Nucleus accumbens (tissue), 56 donors: ENCODE data around the gene MLST8.
A peak's percentile ranks its signal among the peaks of the same experiment; 100 is the strongest.

Source experiments
- DNase-seq, 56 donors: peaks; one replicate each; lab custom pipeline; 2025; lab: John Stamatoyannopoulos, UW

The MLST8 gene

DNA sequence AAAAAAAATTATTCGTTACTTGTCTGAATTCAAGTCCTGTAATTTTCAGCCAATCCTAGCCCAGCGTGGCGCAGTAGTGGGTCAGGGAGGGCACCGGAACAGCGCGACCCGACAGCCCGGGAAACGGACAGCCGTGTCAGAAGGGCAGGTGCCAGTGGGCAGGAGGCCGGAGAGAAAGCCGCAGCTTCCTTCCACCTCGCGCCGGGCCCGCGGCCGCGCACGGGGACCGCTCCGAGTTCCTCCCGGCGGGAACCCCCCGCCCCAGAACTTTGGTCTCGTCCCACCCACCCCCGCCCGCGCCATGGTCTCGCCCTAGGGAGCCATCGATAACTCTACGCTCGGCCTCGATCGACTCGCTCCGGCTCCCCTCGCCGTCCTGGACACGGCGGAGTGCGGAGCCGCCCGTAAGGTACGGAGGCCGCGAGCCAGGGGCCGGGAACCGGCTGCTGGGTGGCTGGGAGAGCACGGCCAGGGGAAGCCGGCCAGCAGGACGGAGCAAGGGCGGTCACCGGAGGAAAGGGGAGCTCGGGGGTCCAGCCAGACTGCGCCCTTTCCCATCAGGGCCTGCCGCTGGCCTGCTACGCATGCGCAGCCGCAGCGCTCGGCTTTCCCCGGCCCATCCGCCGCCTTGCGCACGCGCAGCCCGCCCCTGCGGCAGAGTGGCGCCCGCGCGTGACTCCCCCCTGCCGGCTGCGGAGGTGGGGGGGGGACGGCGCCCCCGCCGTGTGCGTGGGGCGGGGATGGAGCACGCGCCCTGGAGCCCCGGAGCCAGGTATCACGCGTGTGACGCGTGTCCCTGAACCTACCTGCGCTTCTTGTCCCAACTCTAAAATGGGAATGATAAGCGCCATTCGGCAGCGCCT lies at the start of gene MLST8:
TSS of gene MLST8 (plus strand) at position 351 of the 863 bp plus-strand sequence. CDS start 632 bp downstream, outside the sequence.
- peak in 55 of 56 donors; percentile 45 to 98 (median 88) for DNase-seq

DNA sequence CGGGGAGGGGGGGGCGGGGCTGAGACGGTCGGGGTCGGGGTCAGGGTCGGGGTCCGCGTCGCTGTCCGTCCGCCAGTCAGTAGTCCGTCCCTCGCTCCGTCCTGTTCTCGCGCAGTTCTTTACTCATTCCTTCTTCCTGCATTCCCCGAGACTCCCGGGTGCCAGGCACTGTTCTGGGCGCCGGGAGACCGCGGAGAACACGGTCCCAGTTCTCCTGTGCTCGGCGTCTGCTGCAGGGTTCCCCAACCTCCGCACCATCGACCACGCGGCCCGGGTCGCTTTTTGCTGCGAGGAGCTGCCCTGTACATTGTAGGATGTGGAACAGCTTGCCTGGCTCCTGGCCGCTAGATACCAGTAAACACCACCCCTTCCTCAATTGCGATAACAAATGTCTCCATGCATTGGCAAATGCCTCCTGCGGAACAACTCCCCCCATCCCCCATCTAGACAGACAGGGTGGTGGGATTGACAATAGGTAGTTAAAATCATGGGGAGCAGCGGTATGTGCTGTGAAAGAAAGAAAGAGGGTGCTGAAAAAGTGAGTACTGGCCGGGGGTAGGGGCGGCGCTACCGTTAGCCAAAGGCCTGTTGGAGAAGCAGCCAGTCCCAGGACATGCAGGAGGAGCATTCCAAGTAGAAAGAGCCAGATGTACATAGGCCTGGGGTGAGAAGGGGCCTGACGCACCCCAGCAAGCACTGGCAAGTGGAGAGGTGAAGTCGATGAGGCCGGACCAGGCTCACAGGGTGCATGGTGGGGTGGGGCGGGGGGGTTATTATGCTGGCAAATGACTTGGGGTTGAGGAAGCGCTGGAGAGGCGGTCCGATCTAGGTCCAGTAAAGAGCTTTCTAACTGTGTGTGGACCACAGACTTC lies 49.0 kb upstream of the MLST8 start:
- DNase-seq = peak in 2 of 56 donors; percentile 14 to 45

DNA sequence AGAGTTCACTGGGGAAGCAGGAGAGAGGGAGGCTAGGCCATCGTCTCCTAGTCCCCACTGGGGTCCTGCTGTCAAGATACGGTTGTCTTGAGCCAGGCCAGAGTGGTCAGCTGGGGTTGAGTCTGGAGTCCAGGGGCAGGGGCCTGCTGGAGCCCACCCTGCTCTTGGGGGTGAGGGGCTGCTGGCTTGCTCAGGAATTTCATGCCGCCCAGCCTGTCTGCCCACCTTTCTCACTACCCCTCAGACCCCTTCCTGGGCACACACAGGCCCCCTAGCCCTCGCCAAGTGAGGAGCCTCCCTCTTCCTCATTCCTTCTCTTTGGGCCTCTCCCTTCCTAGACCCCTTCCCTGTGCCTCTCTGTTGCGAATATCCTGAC lies 48.4 kb upstream of the MLST8 start:
- DNase-seq = no peak

DNA sequence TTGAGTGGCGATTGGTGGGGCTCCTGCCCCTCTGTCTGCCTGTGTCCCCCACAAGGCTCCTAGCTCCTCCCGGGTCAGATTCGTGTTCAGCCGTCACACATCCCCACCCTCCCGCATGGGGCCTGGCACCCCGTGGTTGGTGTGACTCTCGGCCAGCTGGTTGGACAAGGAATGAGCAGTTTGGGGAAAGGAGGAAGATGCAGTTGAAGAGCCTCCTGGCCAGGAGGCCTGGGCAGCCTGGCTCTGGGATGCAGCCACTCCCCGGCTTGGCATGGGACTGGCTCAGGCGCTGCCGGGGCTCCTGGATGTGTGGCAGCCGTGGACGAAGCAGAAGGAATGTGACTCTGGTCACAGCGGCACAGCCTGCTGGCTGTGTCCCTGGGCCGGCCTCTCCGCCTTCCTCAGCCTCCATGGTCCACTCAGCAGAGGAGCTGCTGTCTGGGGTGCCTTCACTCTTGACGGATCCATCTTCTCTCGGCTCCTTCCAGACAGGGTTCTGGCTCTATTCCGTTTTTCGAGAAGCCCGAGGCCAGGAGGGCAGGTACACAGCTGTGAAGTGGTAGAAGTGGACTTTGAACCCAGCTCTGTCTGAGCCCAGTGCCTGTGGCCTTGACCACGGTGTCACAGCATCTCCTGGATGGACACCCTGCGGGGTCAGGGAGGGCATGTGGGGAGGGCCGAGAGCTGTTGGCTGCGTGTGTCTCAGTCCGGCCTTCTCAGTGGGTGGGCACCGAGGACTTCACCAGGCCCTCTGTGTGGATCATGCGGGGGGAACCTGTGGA lies 47.6 kb upstream of the MLST8 start:
- peak in 4 of 56 donors; percentile 11 to 53 (median 22) for DNase-seq

DNA sequence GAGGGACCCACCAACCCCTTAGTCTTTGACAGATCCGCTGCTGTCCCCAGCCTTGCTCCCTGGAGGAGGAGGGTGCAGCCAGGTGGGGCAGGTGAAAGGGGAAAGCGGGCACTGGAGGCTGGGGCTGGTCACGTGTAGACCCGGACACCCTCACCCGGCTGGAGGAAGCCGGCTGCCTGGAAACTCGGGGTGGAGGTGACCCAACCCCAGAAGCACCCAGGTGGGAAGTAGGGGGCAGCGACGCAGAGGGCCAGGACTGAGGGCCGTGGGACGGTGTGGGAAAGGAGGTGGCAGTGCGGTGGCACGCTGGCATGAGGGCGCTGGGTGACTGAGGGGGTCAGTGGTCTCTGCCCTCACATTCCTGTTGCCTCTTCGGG lies 47.0 kb upstream of the MLST8 start:
- DNase-seq = no peak

- DNase-seq = peak in 37 of 56 donors; percentile 18 to 83 (median 60)
Measured at GRCh38 chr16:2159175-2159838, 45.9 kb upstream of the MLST8 start.

GRCh38 chr16:2160915-2161551 lies 44.2 kb upstream of the MLST8 start:
- peak in 1 of 56 donors; percentile 32 for DNase-seq

DNA sequence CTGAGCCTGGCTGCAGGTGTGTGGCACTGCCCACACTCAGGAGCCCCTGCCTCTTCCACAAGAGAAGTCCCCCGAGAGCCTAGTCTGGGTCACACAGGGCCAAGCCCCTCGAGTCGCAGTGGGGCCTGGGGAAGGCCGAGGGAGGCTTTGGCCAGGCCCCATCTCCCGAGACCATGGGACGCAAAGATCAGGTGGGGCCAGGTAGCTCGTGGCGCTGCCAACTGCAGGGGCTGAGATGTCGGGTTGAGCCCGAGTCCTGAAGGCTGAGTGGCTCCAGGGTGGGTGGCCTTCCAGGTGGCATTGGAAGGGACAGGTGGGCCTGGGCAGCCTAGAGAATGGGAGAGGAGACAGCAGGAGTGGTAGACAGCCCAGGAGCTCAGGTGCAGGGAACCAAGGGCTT lies 43.3 kb upstream of the MLST8 start:
- DNase-seq = no peak

DNA sequence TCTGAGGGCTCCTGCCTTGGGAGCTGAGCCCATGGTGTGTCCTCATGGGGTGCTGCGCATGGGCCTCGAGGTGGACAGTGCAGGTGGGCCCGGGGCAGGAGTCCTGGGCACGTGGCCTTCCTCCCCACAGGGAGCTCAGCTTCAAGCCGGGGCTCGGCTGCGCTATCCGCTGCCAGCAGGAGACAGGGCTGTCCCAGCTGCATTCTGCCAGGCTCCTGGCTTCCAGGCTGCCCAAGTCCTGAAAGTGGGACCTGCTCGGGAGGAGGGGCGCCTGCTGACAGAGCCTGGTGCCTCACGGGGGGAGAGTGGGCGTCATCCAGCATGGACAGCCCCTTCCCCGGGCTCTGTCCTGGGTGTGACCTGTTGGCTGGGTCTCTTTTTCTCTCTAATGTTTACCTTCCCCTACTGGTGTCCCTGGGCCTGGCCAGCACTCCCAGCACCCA lies 42.6 kb upstream of the MLST8 start:
- no peak for DNase-seq

DNA sequence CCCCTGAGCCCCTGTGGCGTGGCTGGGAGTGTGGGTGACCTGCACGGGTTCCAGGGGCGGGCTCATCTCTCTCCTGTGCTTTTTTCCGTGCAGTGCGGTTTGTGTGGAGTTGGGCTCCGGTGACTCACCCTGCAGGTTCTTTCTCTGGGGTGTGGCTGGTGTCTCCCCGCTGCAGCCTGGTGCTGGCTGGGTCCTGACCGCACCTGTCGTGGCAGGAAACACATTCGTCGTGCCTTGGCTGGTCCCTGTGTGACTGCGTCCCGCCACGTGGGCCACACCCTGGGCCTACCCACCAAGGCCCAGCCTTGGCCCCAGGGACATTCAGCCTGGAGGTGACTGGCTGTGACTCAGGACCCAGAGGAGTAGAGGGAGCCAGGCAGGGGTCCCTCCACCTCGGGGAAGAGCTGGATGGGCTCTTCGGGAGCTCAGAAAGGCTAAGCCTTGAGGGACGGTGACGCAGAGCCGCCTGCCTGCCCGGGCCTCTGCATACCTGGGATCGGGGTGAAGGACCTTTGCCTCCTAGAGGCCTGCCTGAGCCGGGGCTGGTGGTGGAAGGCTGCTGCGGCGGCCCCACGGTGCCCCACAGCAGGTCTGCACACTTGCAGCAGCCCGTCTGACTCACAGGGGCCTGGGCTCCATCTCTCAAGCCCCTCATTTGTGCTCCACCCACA lies 41.9 kb upstream of the MLST8 start:
- DNase-seq = peak in 12 of 56 donors; percentile 6 to 59 (median 18)

- DNase-seq = no peak
Measured at GRCh38 chr16:2165861-2166260, 39.4 kb upstream of the MLST8 start.

GRCh38 chr16:2166263-2167067 lies 38.8 kb upstream of the MLST8 start:
- no peak for DNase-seq

- no peak for DNase-seq
Measured at GRCh38 chr16:2167068-2167638, 38.1 kb upstream of the MLST8 start.

DNA sequence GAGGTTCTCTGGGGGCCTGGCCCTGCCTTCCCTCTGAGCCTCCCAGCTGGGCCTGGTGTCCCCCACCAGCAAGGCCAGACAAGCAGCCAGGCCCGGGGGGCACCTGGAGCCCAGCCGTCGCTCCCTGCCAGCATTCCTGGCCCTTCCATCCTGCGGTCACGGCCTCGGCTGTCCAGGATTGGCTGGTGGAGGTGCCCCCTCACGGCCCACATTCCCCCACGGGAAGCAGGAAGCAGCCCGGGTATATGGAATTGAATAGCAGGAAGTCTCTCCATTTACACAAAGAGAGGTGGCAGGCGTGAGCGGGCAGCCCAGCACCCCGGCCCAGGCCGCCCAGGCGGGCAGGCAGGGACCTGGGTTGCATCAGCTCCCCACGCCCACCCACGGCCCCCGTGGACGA lies 35.2 kb upstream of the MLST8 start:
- DNase-seq = no peak

DNA sequence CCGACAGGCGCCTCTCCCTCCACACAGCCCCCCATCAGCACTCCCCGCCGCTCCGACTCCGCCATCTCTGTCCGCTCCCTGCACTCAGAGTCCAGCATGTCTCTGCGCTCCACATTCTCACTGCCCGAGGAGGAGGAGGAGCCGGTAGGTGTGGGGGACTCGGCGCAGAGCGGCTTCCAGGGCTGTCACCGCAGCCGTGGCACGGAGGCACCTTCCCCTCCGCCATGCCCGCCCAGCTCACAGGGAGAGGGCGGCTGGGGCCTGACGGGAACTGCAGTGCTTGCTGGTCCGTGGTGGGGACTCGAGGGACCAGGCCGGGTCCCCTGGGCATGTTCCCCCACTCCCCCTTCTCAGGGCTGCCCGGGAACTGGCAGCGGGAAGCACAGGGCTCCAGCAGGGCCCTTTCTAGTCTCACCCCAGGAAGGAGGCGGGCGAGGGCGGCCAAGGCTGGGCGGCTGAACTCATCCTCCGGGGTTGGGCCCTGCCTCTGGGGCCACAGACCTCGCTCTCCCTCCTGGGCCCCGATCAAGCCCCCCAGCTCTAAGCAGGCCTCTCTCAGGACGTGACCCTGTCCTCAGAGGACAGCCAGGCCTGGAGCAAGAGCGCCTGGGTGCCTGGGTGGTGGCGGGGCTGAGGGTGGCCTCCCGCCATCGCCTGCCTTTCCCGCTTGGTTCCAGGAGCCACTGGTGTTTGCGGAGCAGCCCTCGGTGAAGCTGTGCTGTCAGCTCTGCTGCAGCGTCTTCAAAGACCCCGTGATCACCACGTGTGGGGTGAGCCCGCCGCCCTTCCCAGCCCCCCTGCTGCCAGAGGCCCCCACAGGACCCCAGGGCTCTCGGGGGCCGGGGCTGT lies 34.4 kb upstream of the MLST8 start:
- no peak for DNase-seq

DNA sequence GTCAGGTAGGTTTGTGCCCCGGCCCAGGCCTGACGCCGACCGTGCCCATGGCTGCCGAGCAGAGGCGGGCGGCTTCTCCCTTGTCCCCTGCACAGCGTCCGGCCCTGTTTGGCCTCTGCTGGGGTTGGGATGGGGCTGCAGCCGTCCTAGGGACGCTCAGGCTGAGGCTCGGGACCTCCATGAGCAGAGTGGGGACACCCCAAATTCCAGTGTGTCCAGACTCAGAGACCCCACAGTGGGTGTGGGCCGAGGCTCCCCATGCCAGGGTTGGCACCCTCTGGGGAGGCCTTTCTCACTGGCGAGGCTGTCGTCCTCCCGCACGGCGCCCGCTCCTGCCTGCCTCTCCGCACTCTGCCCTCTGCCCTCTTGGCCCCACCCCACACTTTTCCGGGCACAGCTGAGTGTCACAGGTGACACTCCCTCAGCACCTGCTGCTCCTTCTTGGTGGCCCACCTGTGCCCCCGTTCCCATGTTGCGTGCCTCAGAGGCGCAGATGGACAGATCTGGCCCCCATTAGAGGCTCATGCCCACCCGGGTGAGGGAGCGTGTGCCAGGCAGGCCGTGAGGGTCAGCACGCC lies 33.6 kb upstream of the MLST8 start:
- DNase-seq = no peak
